DND-41 (cell line): ENCODE measurements around the gene FBXL13.

Experiments
- EZH2 ChIP-seq: IDR thresholded peaks from 3 replicates; pipeline ENCODE4 v1.6.1; 2012; ENCODE audit warnings: borderline replicate concordance, low read depth, mild to moderate bottlenecking, moderate library complexity, low read length, inconsistent platforms; ENCODE audit not compliant: severe bottlenecking
- TF ChIP-seq, protein P1 (sequence below): IDR thresholded peaks from 2 replicates; pipeline ENCODE4 v1.5.1; 2012; ENCODE audit warnings: borderline replicate concordance, low read length, moderate library complexity, mild to moderate bottlenecking; ENCODE audit not compliant: poor library complexity, severe bottlenecking; ENCODE audit errors: extremely low read depth

DNA sequence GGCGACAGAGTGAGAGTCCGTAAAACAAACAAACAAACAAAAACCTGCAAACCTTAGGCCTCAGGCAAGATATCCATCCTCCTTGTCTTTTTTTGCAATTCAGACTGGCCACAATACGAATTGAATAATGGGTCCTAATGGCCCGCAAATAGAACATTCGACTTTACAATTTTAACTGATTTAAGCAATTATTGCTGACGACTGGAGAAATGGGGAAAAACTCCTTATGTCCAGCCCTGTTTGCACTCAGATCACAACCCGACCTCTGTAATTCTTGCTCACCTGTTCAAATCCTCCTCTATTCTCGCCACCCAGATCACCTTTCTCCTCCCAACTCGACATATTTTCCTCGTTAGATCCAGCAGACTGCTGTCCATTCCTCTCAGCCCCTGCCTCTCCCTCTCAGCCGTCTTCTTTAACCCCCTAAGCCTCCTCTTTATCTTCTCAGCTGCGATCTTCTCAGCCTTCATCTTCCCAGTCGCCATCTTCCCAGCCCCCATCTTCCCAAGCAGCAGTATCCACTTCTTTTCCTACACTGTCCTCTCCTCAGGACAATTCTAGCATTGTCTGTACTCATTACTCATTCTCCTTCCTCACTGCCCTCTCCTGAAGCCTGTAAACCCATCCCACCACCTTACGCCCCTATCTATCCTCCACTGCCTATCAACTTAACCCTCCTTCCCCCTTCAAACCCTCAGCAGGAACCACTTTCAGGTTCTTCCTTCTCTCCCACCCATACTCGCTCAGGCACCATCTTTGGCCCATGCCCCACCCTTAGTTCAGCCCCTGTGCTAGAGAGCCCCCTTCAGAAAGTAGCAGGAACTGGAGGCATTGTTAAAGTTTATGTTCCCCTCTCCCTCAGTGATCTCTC is 100.0 kb downstream of the FBXL13 start:
- TF ChIP-seq, protein P1, sequence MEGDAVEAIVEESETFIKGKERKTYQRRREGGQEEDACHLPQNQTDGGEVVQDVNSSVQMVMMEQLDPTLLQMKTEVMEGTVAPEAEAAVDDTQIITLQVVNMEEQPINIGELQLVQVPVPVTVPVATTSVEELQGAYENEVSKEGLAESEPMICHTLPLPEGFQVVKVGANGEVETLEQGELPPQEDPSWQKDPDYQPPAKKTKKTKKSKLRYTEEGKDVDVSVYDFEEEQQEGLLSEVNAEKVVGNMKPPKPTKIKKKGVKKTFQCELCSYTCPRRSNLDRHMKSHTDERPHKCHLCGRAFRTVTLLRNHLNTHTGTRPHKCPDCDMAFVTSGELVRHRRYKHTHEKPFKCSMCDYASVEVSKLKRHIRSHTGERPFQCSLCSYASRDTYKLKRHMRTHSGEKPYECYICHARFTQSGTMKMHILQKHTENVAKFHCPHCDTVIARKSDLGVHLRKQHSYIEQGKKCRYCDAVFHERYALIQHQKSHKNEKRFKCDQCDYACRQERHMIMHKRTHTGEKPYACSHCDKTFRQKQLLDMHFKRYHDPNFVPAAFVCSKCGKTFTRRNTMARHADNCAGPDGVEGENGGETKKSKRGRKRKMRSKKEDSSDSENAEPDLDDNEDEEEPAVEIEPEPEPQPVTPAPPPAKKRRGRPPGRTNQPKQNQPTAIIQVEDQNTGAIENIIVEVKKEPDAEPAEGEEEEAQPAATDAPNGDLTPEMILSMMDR, result no peak
- no peak for TF ChIP-seq EZH2
